Natural killer cell (primary cell): ENCODE measurements around the gene HOXD1. TPM values are rescaled to one million over a fixed set of nuclear protein-coding genes. Genes with fewer than 3 reads are reported as not detected.

Source experiments
- ATAC-seq, 3 donors: fragments of 150-1000 bp in 2 of 3; fragments of 200-7000 bp in 1 of 3; cut with Tn5 transposase; 1 replicate in 1 of 3; 2 replicates in 2 of 3; pipeline ENCODE4 v1.10.0; 2021; ENCODE audit warnings: mild to moderate bottlenecking in 2 of 3, moderate library complexity in 2 of 3
- DNase-seq, 2 donors: peaks; one replicate each; pipeline versions ENCODE4 v3.0.0 to v3.0.0-alpha.2; 2013 to 2021; ENCODE audit warnings: mixed read lengths in 1 of 2
- H3K27ac ChIP-seq: one replicate; pipeline ENCODE4 v1.5.1; 2013; ENCODE audit warnings: mild to moderate bottlenecking, low read length
- H3K27me3 ChIP-seq: one replicate; pipeline ENCODE4 v1.6.1; 2013; ENCODE audit warnings: low read length; ENCODE audit not compliant: control insufficient read depth, insufficient read depth
- H3K36me3 ChIP-seq: one replicate; pipeline ENCODE4 v1.6.1; 2013; ENCODE audit warnings: low read length; ENCODE audit not compliant: control insufficient read depth, insufficient read depth
- H3K4me1 ChIP-seq: one replicate; pipeline ENCODE4 v1.6.1; 2013; ENCODE audit warnings: low read length; ENCODE audit not compliant: control insufficient read depth, insufficient read depth
- H3K4me3 ChIP-seq: one replicate; pipeline ENCODE4 v1.5.1; 2013; ENCODE audit warnings: low read length
- H3K9me3 ChIP-seq: one replicate; pipeline ENCODE4 v1.6.1; 2013; ENCODE audit warnings: low read length; ENCODE audit not compliant: control insufficient read depth, insufficient read depth
- H3K27ac Mint-ChIP-seq, 2 donors: one replicate each; pipeline ENCODE4 v1.8.0; 2022; ENCODE audit warnings: mild to moderate bottlenecking in 2 of 2, mixed read lengths in 2 of 2, moderate library complexity in 1 of 2
- H3K27me3 Mint-ChIP-seq, 2 donors: one replicate each; pipeline ENCODE4 v1.8.0; 2022; ENCODE audit warnings: low read depth in 2 of 2, mixed read lengths in 2 of 2
- H3K36me3 Mint-ChIP-seq: one replicate; pipeline ENCODE4 v1.8.0; 2022; ENCODE audit warnings: mixed read lengths
- H3K4me1 Mint-ChIP-seq, 2 donors: one replicate each; pipeline ENCODE4 v1.8.0; 2022; ENCODE audit warnings: mixed read lengths in 2 of 2
- H3K4me3 Mint-ChIP-seq: one replicate; pipeline ENCODE4 v1.8.0; 2022; ENCODE audit warnings: mild to moderate bottlenecking, moderate library complexity, mixed read lengths
- H3K9me3 Mint-ChIP-seq, 2 donors: one replicate each; pipeline ENCODE4 v1.8.0; 2022; ENCODE audit warnings: mixed read lengths in 2 of 2
- CTCF ChIP-seq: fragments of 200-600 bp; IDR thresholded peaks from one replicate; pipeline ENCODE4 v1.8.0; 2022; ENCODE audit warnings: antibody characterized with exemption
- WGBS: methylation state at CpG from one replicate; pipeline ENCODE4 v1.1.7; 2013; ENCODE audit warnings: missing lambda C conversion rate; ENCODE audit not compliant: insufficient coverage; 5-methylcytosine and 5-hydroxymethylcytosine counted together
- intact Hi-C: fragments of 100-400 bp; cut with micrococcal nuclease; formaldehyde crosslinking; loops from one replicate; pipeline ENCODE4 v1.14.2; 2022
- total RNA-seq, 4 donors: library from RNA; stranded (reverse); fragments of 120-200 nt in 1 of 4; gene quantifications; one replicate each; pipeline versions ENCODE4 v1.2.3 to v1.2.4, GENCODE V29; 2013 to 2022

Gene HOXD1
- total RNA-seq, 3 donors from 2014 or later (not counting 1 experiment from before 2014, with no cell fraction given), result 0.12 TPM; not detected in 2

GRCh38 chr2:176152350-176153181, 35.9 kb upstream of the HOXD1 start:
- Histone ChIP-seq H3K27ac (no peak overlapping the region), H3K27me3 (peaks cover 68% of the 10 kb centered on the region), H3K4me3 (no peak overlapping the region), H3K4me1 (peaks cover 4% of the 10 kb centered on the region), H3K36me3 (no peaks in the 10 kb centered on the region), H3K9me3 (no peaks in the 10 kb centered on the region)
- no peak overlapping the region for H3K4me3 Mint-ChIP-seq
- no peak for ATAC-seq
- WGBS, result 12% methylated on average over 47 of the region's 48 CpGs
- peaks cover 0 to 9% of the 10 kb centered on the region in 2 donors for H3K4me1 Mint-ChIP-seq
- H3K27ac Mint-ChIP-seq, result no peak overlapping the region
- H3K36me3 Mint-ChIP-seq, result no peaks in the 10 kb centered on the region
- intact Hi-C loops, result no loop called here
- no peak for TF ChIP-seq CTCF
- no peak for DNase-seq
- H3K9me3 Mint-ChIP-seq, result no peaks in the 10 kb centered on the region
- H3K27me3 Mint-ChIP-seq, result peaks cover 62 to 67% of the 10 kb centered on the region in 2 donors

- H3K9me3 Mint-ChIP-seq, result no peaks in the 10 kb centered on the region
- no peak overlapping the region for H3K4me3 ChIP-seq
- TF ChIP-seq CTCF, result no peak
Observed at GRCh38 chr2:176154576-176155252, 33.8 kb upstream of the HOXD1 start.

GRCh38 chr2:176155356-176156044, 33.0 kb upstream of the HOXD1 start:
- intact Hi-C loops, result no loop called here
- Mint-ChIP-seq H3K36me3 (no peaks in the 10 kb centered on the region), H3K27me3 (peaks cover 47 to 58% of the 10 kb centered on the region in 2 donors), H3K27ac (no peak overlapping the region), H3K4me1 (peaks cover 0 to 7% of the 10 kb centered on the region in 2 donors), H3K9me3 (no peaks in the 10 kb centered on the region), H3K4me3 (no peak overlapping the region)
- Histone ChIP-seq H3K36me3 (no peaks in the 10 kb centered on the region), H3K9me3 (no peaks in the 10 kb centered on the region), H3K4me1 (peaks cover 4% of the 10 kb centered on the region), H3K27ac (no peak overlapping the region), H3K4me3 (no peak overlapping the region), H3K27me3 (peaks cover 60% of the 10 kb centered on the region)
- TF ChIP-seq CTCF, result no peak
- ATAC-seq (no peak), DNase-seq (no peak)
- WGBS, result 18% methylated on average over 6 of the region's 6 CpGs

More at GRCh38 chr2:176154576-176155252, 33.8 kb upstream of the HOXD1 start:
- peaks cover 0 to 11% of the 10 kb centered on the region in 2 donors for H3K4me1 Mint-ChIP-seq
- no peaks in the 10 kb centered on the region for H3K9me3 ChIP-seq
- intact Hi-C loops, result no loop called here
- H3K4me3 Mint-ChIP-seq, result no peak overlapping the region
- no peak overlapping the region for H3K27ac ChIP-seq
- H3K36me3 ChIP-seq, result no peaks in the 10 kb centered on the region
- no peak for ATAC-seq
- no peak overlapping the region for H3K27ac Mint-ChIP-seq
- H3K36me3 Mint-ChIP-seq, result no peaks in the 10 kb centered on the region
- DNase-seq, result no peak
- peaks cover 4% of the 10 kb centered on the region for H3K4me1 ChIP-seq
- H3K27me3 ChIP-seq, result peaks cover 60% of the 10 kb centered on the region
- peaks cover 55 to 66% of the 10 kb centered on the region in 2 donors for H3K27me3 Mint-ChIP-seq
- WGBS, result 38% methylated on average over 10 of the region's 11 CpGs
